ENCODE results near the gene RPA4.

Gene RPA4

GRCh38 chrX:96906741-96907140 lies 23.0 kb downstream of the RPA4 start:
- CTCF ChIA-PET, result no interaction called here
- no peak overlapping the region for H3K27ac ChIP-seq
- POLR2A ChIA-PET (ENCODE audit: low non-redundant PET), result no interaction called here

GRCh38 chrX:96907516-96908272 lies 24.0 kb downstream of the RPA4 start:
- POLR2A ChIA-PET (ENCODE audit: low non-redundant PET), result no interaction called here
- no peak for DNase-seq (ENCODE audit: low spot score)
- no peak overlapping the region for H3K27ac ChIP-seq
- CTCF ChIA-PET, result no interaction called here
- TF ChIP-seq CTCF (conservative IDR thresholded peaks at IDR 0.05; ENCODE audit: low read depth), result no peak

More at GRCh38 chrX:96906741-96907140, 23.0 kb downstream of the RPA4 start:
- TF ChIP-seq CTCF (conservative IDR thresholded peaks at IDR 0.05; ENCODE audit: low read depth), result no peak
- no peak for DNase-seq (ENCODE audit: low spot score)

GRCh38 chrX:96909291-96909690 lies 25.6 kb downstream of the RPA4 start:
- CTCF ChIA-PET, result interaction anchor here (0.6 kb wide), 1 partner anchor 41 kb away, joined by 4 read pairs; no protein-coding TSS in a partner anchor
- no peak for TF ChIP-seq CTCF (conservative IDR thresholded peaks at IDR 0.05; ENCODE audit: low read depth)

GRCh38 chrX:96918864-96919263 lies 35.2 kb downstream of the RPA4 start:
- ChIA-PET POLR2A (ENCODE audit: low non-redundant PET) (no interaction called here), CTCF (no interaction called here)
- DNase-seq (ENCODE audit: low spot score), result no peak
- no peak for TF ChIP-seq CTCF (conservative IDR thresholded peaks at IDR 0.05; ENCODE audit: low read depth)
- no peak overlapping the region for H3K27ac ChIP-seq

More at GRCh38 chrX:96909291-96909690, 25.6 kb downstream of the RPA4 start:
- POLR2A ChIA-PET (ENCODE audit: low non-redundant PET), result no interaction called here
- no peak for DNase-seq (ENCODE audit: low spot score)
- no peak overlapping the region for H3K27ac ChIP-seq

GRCh38 chrX:96919672-96920071 lies 36.0 kb downstream of the RPA4 start:
- TF ChIP-seq CTCF (conservative IDR thresholded peaks at IDR 0.05; ENCODE audit: low read depth), result no peak
- no peak for DNase-seq (ENCODE audit: low spot score)
- H3K27ac ChIP-seq, result no peak overlapping the region
- ChIA-PET CTCF (no interaction called here), POLR2A (ENCODE audit: low non-redundant PET) (no interaction called here)

GRCh38 chrX:96924581-96924980 lies 40.9 kb downstream of the RPA4 start:
- no peak for TF ChIP-seq CTCF (conservative IDR thresholded peaks at IDR 0.05; ENCODE audit: low read depth)
- POLR2A ChIA-PET (ENCODE audit: low non-redundant PET), result no interaction called here
- CTCF ChIA-PET, result interaction anchor here (0.6 kb wide), 1 partner anchor 398 kb away, joined by 4 read pairs; no protein-coding TSS in a partner anchor
- no peak for DNase-seq (ENCODE audit: low spot score)
- no peak overlapping the region for H3K27ac ChIP-seq

Data from RWPE1 (cell line).